Amniotic stem cell (primary cell): ENCODE measurements around the gene SPOP.

ENCODE experiments used
- DNase-seq: peaks from one replicate; lab custom pipeline; 2025; lab: John Stamatoyannopoulos, UW

Gene SPOP

DNA sequence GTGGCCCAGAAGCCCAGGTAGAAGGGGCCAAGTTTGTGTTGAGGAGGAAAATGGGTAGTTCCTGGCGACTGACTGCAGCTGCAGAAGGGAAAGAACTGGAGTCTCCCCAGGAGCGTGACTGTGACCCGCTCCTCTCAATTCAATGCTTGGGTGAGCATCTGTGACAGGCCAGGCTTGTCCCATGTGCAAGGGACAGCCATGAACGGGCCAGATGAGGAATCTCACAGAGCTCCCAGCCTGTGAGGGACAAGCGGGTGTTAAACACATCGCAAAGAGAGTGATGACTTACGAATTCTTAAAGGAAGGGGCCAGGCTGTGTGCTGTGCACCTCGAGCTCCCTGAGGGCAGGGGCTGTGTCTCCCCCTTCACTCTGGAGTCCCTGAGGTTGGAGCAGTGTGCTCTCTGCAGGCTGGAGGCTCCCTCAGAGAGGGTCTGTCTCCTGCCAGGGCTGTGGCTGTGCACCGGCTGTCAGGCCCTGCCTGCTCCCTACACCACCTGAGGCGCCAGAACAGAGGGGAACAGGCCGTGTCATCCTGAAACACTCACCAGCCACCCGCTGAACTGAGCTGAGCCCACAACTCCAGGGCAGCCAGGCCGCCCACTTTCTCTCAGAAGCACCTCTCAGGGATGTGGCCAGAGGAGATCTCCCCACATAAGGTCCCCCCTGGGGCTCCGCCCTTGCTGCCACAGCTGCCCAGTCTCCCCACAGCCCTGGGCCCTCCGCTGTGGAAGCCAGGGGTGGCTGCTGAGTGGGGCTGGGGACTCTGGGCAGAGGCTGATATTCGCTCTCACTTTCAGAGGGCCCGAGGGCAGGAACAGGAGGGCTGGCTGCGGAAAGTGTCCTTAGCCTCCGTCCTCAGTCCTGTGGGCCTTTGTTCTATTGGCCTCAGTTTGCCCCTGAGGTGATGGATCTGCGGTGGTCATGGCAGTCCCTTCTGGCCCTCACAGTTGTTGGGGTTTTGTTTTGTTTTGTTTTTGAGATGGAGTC is 127.9 kb downstream of the SPOP start:
- no peak for DNase-seq

DNA sequence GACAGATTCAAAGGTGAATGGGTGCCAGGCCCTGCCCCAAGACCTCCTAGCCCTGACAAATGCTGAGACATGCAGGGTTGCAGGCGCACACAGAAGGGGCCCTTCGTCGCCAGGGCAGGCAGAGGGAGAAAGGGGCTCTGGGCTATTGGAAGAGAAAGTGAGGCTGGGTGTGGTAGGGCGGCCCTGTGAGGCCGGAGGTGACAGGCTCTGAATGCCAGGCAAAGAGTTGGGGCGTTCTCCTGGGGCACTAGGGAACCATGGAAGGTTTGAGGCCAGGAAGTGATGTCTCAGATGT is 128.6 kb downstream of the SPOP start:
- DNase-seq: no peak
